NCI-H82 treated with DMSO at 0.1 percent for 48 hours (cell line): ENCODE measurements around the gene PITPNM2.

ENCODE experiments used
- DNase-seq: peaks from one replicate; lab custom pipeline; 2025; ENCODE audit not compliant: unreplicated experiment; lab: John Stamatoyannopoulos, UW

PITPNM2 gene

GRCh38 chr12:123145211-123145610, 5.7 kb downstream of the PITPNM2 start:
- DNase-seq, result no peak

- DNase-seq, result no peak
Observed at GRCh38 chr12:123143736-123144461, 7.0 kb downstream of the PITPNM2 start.

GRCh38 chr12:123142921-123143735, 7.8 kb downstream of the PITPNM2 start:
- DNase-seq, result peak; percentile 79

GRCh38 chr12:123142518-123142840, 8.4 kb downstream of the PITPNM2 start:
- DNase-seq, result no peak

- peak; percentile 43 for DNase-seq
Observed at GRCh38 chr12:123141615-123142517, 9.0 kb downstream of the PITPNM2 start.

- no peak for DNase-seq
Observed at GRCh38 chr12:123140676-123141614, 9.9 kb downstream of the PITPNM2 start.

GRCh38 chr12:123139926-123140675, 10.8 kb downstream of the PITPNM2 start:
- DNase-seq, result peak; percentile 86

GRCh38 chr12:123135688-123136087, 15.2 kb downstream of the PITPNM2 start:
- DNase-seq, result no peak

- no peak for DNase-seq
Observed at GRCh38 chr12:123134826-123135225, 16.1 kb downstream of the PITPNM2 start.

- DNase-seq, result no peak
Observed at GRCh38 chr12:123134271-123134671, 16.6 kb downstream of the PITPNM2 start.

GRCh38 chr12:123133701-123134100, 17.2 kb downstream of the PITPNM2 start:
- DNase-seq, result no peak

GRCh38 chr12:123132951-123133619, 17.8 kb downstream of the PITPNM2 start:
- no peak for DNase-seq

GRCh38 chr12:123131879-123132402, 18.9 kb downstream of the PITPNM2 start:
- no peak for DNase-seq

GRCh38 chr12:123131291-123131832, 19.5 kb downstream of the PITPNM2 start:
- no peak for DNase-seq

- DNase-seq, result no peak
Observed at GRCh38 chr12:123129621-123130020, 21.3 kb downstream of the PITPNM2 start.

- DNase-seq, result no peak
Observed at GRCh38 chr12:123127182-123127495, 23.8 kb downstream of the PITPNM2 start.

GRCh38 chr12:123126294-123127181, 24.4 kb downstream of the PITPNM2 start:
- DNase-seq, result no peak

- DNase-seq, result no peak
Observed at GRCh38 chr12:123122626-123123025, 28.3 kb downstream of the PITPNM2 start.
